ENCODE results near the gene C1orf226.

Gene C1orf226

DNA sequence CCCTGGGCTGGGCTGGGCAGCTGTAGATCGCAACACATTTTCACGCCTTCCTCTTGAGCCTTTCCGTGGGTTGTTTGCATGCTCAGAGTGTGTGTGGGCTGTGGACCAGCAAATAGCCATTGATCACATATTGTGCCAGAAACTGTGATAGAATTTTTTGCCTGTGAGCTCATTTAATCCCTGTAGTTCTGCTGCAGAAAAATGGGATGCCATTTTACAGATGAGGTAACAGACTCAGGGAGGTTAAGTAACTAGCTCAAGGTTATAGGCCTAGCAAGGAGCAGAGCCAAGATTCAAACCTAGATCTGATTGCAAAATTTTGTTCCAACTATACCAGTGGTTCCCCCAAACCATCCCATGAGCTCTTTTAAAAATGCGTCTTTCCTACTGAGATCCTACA is 15.4 kb upstream of the C1orf226 start:
- DNase-seq, result no peak

- no peak for DNase-seq
Measured at GRCh38 chr1:162366671-162367070, 14.9 kb upstream of the C1orf226 start.

- no peak for DNase-seq
Measured at GRCh38 chr1:162367073-162367472, 14.5 kb upstream of the C1orf226 start.

DNA sequence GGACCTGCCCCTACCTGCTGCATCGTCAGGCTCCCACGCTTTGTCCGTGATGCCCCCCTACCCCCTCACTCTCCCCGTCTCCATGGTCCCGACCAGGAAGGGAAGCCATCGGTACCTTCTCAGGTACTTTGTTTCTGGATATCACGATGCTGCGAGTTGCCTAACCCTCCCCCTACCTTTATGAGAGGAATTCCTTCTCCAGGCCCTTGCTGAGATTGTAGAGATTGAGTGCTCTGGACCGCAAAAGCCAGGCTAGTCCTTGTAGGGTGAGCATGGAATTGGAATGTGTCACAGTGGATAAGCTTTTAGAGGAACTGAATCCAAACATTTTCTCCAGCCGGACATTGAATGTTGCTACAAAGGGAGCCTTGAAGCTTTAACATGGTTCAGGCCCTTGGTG is 13.8 kb upstream of the C1orf226 start:
- DNase-seq, result no peak

DNA sequence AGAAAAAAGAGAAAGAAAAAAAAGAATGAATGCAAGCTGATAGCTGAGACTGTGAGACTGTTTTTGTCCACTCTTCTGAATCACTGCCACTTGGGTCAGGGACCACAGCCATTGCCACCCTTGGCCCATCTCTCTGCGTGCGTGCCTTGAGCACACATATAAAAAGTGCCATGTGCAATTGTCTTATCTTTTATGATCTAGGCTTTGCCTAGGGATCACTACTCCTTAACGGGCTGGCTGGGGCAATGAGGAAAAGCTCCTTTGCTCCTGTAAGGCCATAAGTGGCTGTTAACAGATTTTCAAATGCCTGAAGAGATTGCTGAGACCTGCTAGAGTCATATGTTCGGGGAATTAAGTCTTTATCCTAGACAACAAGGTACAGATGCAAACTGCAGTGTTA is 13.1 kb upstream of the C1orf226 start:
- DNase-seq, result peak; percentile 9

DNA sequence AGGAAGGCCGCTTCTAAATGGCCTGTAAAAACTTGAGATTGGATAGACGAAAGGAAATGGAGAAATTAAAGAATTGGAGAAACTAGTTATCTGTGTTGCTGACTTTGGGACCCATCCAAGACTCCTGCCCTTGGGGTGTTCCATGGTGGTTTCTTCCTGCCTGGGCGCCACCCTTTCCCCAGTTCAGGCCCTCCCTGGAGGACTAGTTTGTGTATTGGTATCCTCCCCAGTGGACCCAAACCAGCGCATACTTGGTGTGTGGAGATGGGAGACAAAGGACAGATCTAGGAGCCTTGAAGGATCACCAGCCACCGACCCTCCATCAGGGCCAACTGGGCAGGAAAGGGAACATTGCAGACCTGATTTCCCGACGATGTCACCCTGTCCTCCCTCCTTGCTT is 12.0 kb upstream of the C1orf226 start:
- DNase-seq, result no peak

DNA sequence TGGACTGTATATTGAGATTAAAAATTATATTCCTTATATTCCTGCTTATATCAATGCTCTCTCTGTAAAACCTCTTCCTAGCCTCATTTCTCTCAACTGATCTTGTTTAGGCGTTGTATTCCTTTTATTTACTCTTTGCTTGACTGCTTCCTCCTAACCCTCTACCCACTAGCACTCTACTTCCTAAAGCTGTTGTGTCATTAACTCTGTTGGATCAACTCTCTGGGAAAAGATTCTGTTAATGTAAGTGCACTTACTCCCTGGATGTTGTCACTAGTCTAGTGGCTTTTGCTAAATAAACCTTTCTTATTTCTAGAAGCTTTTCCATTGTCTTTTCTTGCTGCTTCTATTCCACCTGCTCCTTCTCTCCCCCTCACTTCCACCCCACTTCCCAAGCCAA is 11.4 kb upstream of the C1orf226 start:
- DNase-seq, result no peak

DNA sequence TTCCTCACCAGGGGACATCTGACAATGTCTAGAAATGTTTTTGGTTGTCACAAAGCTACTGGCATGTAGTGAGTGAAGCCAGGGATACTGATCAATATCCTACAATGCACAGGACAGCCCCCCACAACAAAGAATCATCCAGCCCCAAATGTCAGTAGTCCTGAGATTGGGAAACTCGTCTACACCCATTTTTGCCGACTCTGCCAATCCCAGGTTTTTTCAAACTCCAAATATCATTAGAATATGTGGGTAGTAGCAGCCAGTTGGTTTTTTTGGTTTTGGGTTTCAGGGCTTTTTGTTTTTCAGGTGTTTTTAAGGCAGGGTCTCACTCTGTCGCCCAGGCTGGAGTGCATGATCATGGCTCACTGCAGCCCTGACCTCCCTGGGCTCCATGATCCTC is 10.8 kb upstream of the C1orf226 start:
- no peak for DNase-seq

- no peak for DNase-seq
Measured at GRCh38 chr1:162371611-162372010, 9.9 kb upstream of the C1orf226 start.

GRCh38 chr1:162372159-162373071 is 9.1 kb upstream of the C1orf226 start:
- no peak for DNase-seq

- no peak for DNase-seq
Measured at GRCh38 chr1:162373072-162373427, 8.5 kb upstream of the C1orf226 start.

DNA sequence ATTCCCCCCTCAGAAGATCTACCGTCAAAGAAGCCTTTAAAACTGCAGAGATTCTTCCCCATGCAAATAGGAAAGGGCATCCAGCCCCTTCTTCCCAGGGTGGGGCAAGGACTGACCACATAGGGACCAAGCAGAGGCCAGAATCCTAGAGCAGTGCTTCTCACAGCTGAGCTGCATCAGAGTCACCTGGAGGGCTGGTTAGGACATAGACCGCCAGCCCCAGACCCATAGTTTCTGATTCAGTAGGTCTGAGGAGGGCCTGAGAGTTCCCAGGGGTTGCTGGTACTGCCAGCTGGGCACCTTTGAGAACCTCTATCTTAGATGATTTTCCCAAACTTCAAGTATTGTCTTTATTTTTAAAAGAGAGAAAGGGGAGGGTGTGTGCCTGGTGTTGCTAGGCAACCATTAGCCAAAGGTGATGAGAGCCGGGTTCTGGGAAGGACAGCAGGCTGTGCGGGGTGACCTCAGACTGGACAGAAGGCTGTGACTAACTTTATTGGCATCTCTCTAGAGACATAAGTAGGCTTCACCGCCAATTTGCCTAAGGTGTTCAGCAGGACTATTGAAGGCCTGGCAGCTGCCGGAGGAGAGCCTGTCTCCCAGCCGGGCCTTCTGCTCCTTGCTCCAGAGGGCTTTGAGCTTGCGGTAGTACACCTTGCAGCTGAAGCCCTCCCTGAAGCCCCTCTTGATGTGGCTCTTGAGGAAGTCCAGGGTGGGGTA is 7.8 kb upstream of the C1orf226 start:
- DNase-seq, result no peak

DNA sequence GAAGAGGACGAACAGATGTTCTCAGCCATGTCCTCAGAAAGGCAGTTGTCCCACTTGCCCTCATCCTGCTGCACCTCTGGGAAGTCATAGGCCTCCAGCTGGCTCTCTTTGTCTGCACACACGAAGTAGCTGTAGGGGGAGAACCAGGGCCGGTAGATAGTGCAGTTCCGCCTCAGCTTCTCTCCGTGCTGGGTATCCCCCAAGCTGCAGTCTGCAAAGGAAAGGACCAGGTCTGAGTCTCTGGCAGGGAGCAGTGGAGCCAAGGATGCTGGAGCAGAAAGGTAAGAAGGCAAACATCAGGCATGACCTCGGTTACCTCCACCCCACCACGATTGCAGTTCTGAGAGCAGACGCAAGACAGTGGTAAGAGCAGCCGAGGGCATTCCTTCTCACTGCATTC is 7.1 kb upstream of the C1orf226 start:
- DNase-seq, result no peak

DNA sequence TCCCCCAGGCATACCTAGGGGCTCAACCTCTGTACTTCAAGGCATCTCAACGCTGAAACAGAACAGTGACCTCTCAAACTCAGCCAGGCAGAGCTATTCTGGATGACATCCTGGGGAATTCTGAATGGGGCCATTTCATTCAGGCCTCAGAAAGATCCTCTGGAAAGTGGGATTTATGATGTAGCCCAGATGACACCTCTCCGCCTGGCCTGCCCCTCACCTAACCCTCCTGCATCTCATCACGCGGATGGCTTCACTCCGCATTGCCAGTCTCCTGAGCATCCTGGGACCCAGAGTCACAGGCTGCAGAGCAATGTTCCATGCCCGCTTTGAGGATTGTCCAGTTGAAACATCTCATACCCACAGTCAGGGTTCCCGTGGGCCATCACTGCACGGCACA is 6.1 kb upstream of the C1orf226 start:
- no peak for DNase-seq

DNA sequence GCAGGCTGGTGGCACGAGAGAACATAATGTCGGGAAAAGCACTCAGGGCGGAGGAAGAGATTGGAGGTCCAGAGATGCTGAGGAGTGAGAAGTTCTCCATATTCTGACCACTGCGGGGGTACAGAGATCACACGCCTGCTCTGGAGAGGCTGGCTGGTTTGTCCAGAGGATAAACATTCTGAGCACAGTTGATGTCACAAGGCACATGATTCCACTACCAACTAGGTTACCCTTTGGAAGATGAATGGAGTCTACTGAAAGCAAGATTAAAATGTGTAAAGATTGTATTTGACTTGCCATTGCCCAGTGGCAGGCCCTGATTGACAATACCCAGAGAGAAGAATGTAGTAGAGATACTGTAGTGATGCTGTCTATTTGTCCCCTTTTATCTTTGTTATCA is 4.8 kb upstream of the C1orf226 start, which contains the start of gene SPATA46:
Gene SPATA46, minus strand, starts transcription at position 164 of the 400 bp plus-strand sequence. Its CDS starts 64 bp downstream, at position 100.
- DNase-seq, result no peak

DNA sequence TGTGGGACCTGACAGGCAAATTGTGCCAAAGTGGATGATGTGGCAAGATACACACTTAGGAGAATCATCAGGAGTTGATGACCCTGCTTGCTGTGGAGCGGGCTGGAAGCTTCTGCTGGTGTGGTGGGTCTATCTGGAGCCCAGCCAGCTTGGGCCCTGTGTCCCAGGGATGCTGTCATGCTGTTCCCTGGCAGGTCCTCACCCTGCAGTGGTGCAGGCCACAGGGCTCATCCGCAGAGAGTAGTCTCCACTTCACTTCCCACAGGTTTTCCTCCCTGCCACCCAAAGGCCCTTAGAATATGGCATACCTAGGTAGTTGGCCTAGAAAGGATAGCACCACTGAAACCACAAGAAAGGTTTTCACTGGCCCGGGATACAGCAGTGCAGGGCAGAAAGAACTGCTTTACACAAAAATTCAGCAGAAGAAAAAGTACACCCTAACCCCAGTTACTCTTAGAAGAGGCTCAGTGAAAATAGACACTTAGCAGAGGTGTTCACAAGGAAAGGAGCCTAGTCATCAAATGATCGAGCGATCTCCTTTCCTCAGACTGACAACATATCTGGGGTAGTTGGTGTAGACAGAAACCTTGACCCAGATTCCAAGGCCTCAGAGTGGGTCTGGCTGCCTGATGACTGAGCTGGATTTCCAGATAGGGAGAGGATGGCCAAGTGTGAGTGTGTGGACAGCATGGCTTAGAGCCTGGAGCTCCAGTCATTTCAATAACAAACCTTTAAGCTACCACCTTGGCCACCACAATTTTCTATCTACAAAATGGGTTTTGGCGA is 1.3 kb upstream of the C1orf226 start:
- no peak for DNase-seq

- DNase-seq, result no peak
Measured at GRCh38 chr1:162381941-162382750, 618 bp downstream of the C1orf226 start.

DNA sequence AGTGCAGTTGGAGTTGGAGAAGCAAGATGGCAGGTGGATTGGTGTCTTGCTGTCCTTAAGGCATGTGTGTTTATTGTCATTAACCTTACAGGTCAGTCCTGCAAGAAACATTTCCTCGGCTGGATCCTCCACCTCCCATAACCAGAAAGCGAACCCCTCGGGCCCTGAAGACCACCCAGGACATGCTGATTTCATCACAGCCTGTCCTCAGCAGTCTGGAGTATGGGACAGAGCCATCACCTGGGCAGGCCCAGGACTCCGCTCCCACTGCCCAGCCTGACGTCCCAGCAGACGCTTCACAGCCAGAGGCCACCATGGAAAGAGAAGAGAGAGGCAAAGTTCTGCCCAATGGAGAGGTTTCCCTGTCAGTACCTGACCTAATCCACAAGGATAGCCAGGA is 1.6 kb downstream of the C1orf226 start:
- DNase-seq, result no peak

- no peak for DNase-seq
Measured at GRCh38 chr1:162383516-162383915, 2.0 kb downstream of the C1orf226 start.

DNA sequence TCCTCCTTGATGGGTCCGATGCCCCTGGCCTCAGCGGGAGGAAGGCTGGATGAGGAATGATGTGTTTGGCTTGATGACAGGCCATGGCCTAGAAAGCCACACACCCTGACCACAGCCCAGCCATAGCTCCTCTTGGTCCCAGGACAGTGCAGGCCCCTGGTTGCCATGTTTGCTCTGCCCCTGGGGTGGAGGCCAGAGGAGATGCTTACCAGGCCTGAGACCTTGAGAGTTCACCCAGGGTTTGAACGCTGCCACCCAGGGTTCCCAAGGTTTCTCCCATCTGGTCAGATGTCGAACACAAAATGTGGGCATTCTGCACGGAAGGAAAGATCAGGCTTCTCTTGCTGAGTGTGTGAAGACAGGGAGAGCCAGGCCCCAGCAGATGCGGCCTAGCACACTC is 2.6 kb downstream of the C1orf226 start:
- no peak for DNase-seq

GRCh38 chr1:162384601-162385279 is 3.2 kb downstream of the C1orf226 start:
- no peak for DNase-seq

DNA sequence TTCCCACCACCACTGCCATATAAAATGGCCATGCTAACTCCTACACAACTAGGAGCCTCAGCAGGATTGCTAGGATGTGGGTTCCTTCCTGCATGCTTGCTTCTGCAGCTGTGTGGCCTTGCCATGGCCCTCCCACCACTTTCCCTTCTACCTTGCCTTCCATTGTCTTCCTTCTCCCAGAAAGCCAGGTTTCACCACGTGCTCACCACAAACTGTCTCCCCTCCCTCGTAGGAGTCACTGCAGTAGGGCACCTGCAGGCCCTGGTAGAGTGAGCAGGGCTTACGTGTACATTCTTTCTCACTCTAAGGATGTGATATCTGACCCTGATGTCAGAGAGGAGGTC is 3.7 kb downstream of the C1orf226 start:
- DNase-seq, result no peak

All from DMS79 treated with DMSO at 0.1 percent for 48 hours (cell line).